ENCODE measurements around the gene JUP.

JUP gene

DNA sequence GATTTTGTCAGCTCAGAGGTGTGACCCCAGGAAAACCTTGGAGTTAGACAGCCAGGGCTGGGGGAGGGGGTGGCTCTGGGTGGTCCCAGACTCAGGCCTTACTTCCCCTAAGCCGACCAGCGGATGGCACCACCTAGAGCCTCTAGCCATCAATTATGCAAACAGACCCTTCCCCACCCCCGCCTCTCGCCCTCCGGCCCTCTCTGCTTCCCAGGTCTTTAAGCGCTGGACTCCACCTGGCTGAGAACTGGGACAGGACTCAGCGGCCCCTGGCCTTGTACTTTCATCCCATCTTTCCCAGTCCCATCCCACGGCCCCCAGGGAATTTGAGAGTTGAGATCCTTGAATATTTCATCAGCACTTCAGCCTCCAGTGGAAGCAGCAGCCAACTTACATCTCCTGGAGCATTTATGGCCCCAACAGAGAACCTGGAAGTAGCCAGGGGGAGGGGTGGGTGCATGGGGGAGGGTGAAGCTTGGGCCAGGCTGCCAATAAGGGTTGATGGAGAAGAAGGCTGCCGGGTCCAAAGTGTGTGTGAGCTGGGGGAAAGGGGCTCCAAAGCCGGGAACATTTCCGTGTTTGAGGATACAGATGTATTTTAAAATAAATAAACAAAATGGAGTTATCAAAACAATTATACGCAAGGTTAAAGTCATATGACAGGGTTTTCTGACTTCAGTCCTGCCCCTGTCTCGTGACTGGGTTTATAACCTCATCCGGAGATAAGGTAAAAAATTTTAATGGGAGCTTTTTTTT lies 7.5 kb upstream of the JUP start:
- no peak overlapping the region for H3K27ac ChIP-seq (ENCODE audit: low read length)
- no peaks in the 10 kb centered on the region for H3K27me3 ChIP-seq (replicated peaks; ENCODE audit: insufficient read depth, low read length)
- no peak overlapping the region for H3K9ac ChIP-seq (ENCODE audit: low read length)
- no peaks in the 10 kb centered on the region for H3K9me3 ChIP-seq (replicated peaks; ENCODE audit: insufficient read depth, low read length)
- no peak overlapping the region for H3K4me3 ChIP-seq (ENCODE audit: low read length)
- H2AFZ ChIP-seq (ENCODE audit: low read length): no peak overlapping the region
- no peak for DNase-seq
- no peak overlapping the region for H3K4me2 ChIP-seq (ENCODE audit: low read depth, low read length)
- no peaks in the 10 kb centered on the region for H4K20me1 ChIP-seq (ENCODE audit: insufficient read depth, low read length)
- H3K9me2 ChIP-seq (replicated peaks; ENCODE audit: insufficient read depth, low read length): no peaks in the 10 kb centered on the region
- H3F3A ChIP-seq (ENCODE audit: insufficient read depth, low read length): no peaks in the 10 kb centered on the region
- TF ChIP-seq EZH2 (optimal IDR thresholded peaks at IDR 0.05; ENCODE audit: low read depth, low read length) (no peak), EZH2phosphoT487 (IDR thresholded peaks at IDR 0.05; ENCODE audit: low read length) (no peak)
- TF ChIP-seq, protein P1, sequence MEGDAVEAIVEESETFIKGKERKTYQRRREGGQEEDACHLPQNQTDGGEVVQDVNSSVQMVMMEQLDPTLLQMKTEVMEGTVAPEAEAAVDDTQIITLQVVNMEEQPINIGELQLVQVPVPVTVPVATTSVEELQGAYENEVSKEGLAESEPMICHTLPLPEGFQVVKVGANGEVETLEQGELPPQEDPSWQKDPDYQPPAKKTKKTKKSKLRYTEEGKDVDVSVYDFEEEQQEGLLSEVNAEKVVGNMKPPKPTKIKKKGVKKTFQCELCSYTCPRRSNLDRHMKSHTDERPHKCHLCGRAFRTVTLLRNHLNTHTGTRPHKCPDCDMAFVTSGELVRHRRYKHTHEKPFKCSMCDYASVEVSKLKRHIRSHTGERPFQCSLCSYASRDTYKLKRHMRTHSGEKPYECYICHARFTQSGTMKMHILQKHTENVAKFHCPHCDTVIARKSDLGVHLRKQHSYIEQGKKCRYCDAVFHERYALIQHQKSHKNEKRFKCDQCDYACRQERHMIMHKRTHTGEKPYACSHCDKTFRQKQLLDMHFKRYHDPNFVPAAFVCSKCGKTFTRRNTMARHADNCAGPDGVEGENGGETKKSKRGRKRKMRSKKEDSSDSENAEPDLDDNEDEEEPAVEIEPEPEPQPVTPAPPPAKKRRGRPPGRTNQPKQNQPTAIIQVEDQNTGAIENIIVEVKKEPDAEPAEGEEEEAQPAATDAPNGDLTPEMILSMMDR (IDR thresholded peaks at IDR 0.05; ENCODE audit: low read length): no peak
- no peaks in the 10 kb centered on the region for H3K79me2 ChIP-seq (ENCODE audit: low read length)
- H3K36me3 ChIP-seq (replicated peaks; ENCODE audit: insufficient read depth, low read length): no peaks in the 10 kb centered on the region
- H3K4me1 ChIP-seq (ENCODE audit: low read length): no peaks in the 10 kb centered on the region

- Histone ChIP-seq H3K4me2 (ENCODE audit: low read depth, low read length) (no peak overlapping the region), H3K27me3 (replicated peaks; ENCODE audit: insufficient read depth, low read length) (no peaks in the 10 kb centered on the region), H2AFZ (ENCODE audit: low read length) (no peak overlapping the region), H3K27ac (ENCODE audit: low read length) (no peak overlapping the region), H3K9me3 (replicated peaks; ENCODE audit: insufficient read depth, low read length) (no peaks in the 10 kb centered on the region), H4K20me1 (ENCODE audit: insufficient read depth, low read length) (no peaks in the 10 kb centered on the region), H3K79me2 (ENCODE audit: low read length) (no peaks in the 10 kb centered on the region), H3K4me1 (ENCODE audit: low read length) (0 out of 2 replicates have a peak, but pooled peaks cover 2% of the 10 kb centered on the region), H3F3A (ENCODE audit: insufficient read depth, low read length) (no peaks in the 10 kb centered on the region), H3K9me2 (replicated peaks; ENCODE audit: insufficient read depth, low read length) (no peaks in the 10 kb centered on the region), H3K4me3 (ENCODE audit: low read length) (no peak overlapping the region), H3K9ac (ENCODE audit: low read length) (no peak overlapping the region), H3K36me3 (replicated peaks; ENCODE audit: insufficient read depth, low read length) (no peaks in the 10 kb centered on the region)
- TF ChIP-seq, protein P1 (IDR thresholded peaks at IDR 0.05; ENCODE audit: low read length): no peak
- TF ChIP-seq EZH2 (optimal IDR thresholded peaks at IDR 0.05; ENCODE audit: low read depth, low read length) (no peak), EZH2phosphoT487 (IDR thresholded peaks at IDR 0.05; ENCODE audit: low read length) (no peak)
- no peak for DNase-seq
These were observed 6.6 kb upstream of the JUP start for GRCh38 chr17:41792845-41793783.

DNA sequence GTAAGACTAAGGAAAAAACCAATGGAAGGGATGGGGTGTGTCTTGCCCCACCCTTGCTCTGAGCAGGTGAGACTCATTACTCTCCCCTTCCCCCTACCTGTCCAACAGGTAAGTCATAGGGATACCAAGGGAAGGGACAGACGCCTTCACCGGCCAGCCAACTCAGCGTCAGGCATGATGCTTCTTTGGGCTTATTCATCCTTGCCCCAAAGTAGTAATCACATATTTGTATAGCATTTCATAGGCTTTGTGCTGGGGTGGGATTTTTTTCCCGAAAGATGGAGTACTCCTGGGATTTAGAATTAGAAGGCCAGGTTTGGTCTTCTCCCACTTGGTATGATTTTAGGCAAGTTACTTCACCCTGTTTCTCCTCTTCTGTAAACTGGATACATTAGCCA lies 509 bp upstream of the JUP start:
- no peaks in the 10 kb centered on the region for H3K27me3 ChIP-seq (replicated peaks; ENCODE audit: insufficient read depth, low read length)
- no peaks in the 10 kb centered on the region for H3F3A ChIP-seq (ENCODE audit: insufficient read depth, low read length)
- DNase-seq: no peak
- peak overlapping the region; percentile 36 for H2AFZ ChIP-seq (ENCODE audit: low read length)
- no peak overlapping the region for H3K9ac ChIP-seq (ENCODE audit: low read length)
- H3K9me2 ChIP-seq (replicated peaks; ENCODE audit: insufficient read depth, low read length): no peaks in the 10 kb centered on the region
- no peak for TF ChIP-seq EZH2phosphoT487 (IDR thresholded peaks at IDR 0.05; ENCODE audit: low read length)
- TF ChIP-seq, protein P1 (IDR thresholded peaks at IDR 0.05; ENCODE audit: low read length): no peak
- TF ChIP-seq EZH2 (optimal IDR thresholded peaks at IDR 0.05; ENCODE audit: low read depth, low read length): no peak
- peak overlapping the region; percentile 33 for H3K4me3 ChIP-seq (ENCODE audit: low read length)
- no peaks in the 10 kb centered on the region for H4K20me1 ChIP-seq (ENCODE audit: insufficient read depth, low read length)
- no peaks in the 10 kb centered on the region for H3K9me3 ChIP-seq (replicated peaks; ENCODE audit: insufficient read depth, low read length)
- H3K36me3 ChIP-seq (replicated peaks; ENCODE audit: insufficient read depth, low read length): no peaks in the 10 kb centered on the region
- H3K27ac ChIP-seq (ENCODE audit: low read length): no peak overlapping the region
- H3K79me2 ChIP-seq (ENCODE audit: low read length): peaks cover 9% of the 10 kb centered on the region
- peaks cover 8% of the 10 kb centered on the region; the same call in 1 of the 2 replicates for H3K4me1 ChIP-seq (ENCODE audit: low read length)
- peak overlapping the region; percentile 52 for H3K4me2 ChIP-seq (ENCODE audit: low read depth, low read length)
